Measurements from ENCODE around the gene RGS3.

- no peak for TF ChIP-seq CTCF (IDR thresholded peaks at IDR 0.05; ENCODE audit: insufficient read depth, low read length)
- no peak for TF ChIP-seq POLR2AphosphoS5 (IDR thresholded peaks at IDR 0.05; ENCODE audit: low read depth)
Measured at GRCh38 chr9:113556877-113557593, 93.5 kb downstream of the RGS3 start.
